HG03558 (cell line): ENCODE data around the gene RAX2.
A peak's percentile ranks its signal among the peaks of the same experiment; 100 is the strongest.
"Not testable (repeated sequence)": the region's sequence is repeated elsewhere in the genome, so short reads cannot be mapped to it uniquely, and the experiment has no call there.

Source experiments
- ATAC-seq: cut with Tn5 transposase; IDR thresholded peaks from one replicate; pipeline ENCODE4 v1.9.1; 2021; ENCODE audit warnings: moderate number of reproducible peaks; ENCODE audit not compliant: unreplicated experiment; ENCODE audit errors: extremely low read depth

RAX2 gene

GRCh38 chr19:3762501-3763459 is 9.2 kb downstream of the RAX2 start, which contains the start of gene MRPL54:
Gene MRPL54 (plus strand): TSS chr19:3762682. CDS start chr19:3762701, 19 bp downstream.
- ATAC-seq = peak; percentile 34

- ATAC-seq = no peak
Observed at GRCh38 chr19:3762130-3762473, 9.9 kb downstream of the RAX2 start.

- peak; percentile 31 for ATAC-seq
Observed at GRCh38 chr19:3761382-3762129, 10.5 kb downstream of the RAX2 start, which contains the start of gene APBA3. Gene APBA3 (minus strand): TSS chr19:3761692. CDS start chr19:3760264, 1,428 bp downstream.

- no peak for ATAC-seq
Observed at GRCh38 chr19:3760871-3761361, 11.1 kb downstream of the RAX2 start.

- ATAC-seq = no peak
Observed at GRCh38 chr19:3759482-3760254, 12.4 kb downstream of the RAX2 start.

GRCh38 chr19:3758297-3758696 is 13.7 kb downstream of the RAX2 start:
- ATAC-seq = not testable (repeated sequence)

- not testable (repeated sequence) for ATAC-seq
Observed at GRCh38 chr19:3757705-3758104, 14.3 kb downstream of the RAX2 start.

- no peak for ATAC-seq
Observed at GRCh38 chr19:3753631-3754410, 18.2 kb downstream of the RAX2 start.

GRCh38 chr19:3752492-3752891 is 19.5 kb downstream of the RAX2 start:
- no peak for ATAC-seq

GRCh38 chr19:3751236-3751635 is 20.8 kb downstream of the RAX2 start:
- no peak for ATAC-seq

- ATAC-seq = no peak
Observed at GRCh38 chr19:3750211-3750610, 21.8 kb downstream of the RAX2 start.

- ATAC-seq = no peak
Observed at GRCh38 chr19:3748965-3749364, 23.1 kb downstream of the RAX2 start.

GRCh38 chr19:3746371-3747056 is 25.5 kb downstream of the RAX2 start:
- ATAC-seq = no peak

- ATAC-seq = no peak
Observed at GRCh38 chr19:3745363-3746045, 26.5 kb downstream of the RAX2 start.

- no peak for ATAC-seq
Observed at GRCh38 chr19:3743486-3743885, 28.5 kb downstream of the RAX2 start.

- ATAC-seq = no peak
Observed at GRCh38 chr19:3740431-3740830, 31.6 kb downstream of the RAX2 start.

GRCh38 chr19:3738477-3739220 is 33.4 kb downstream of the RAX2 start:
- ATAC-seq = no peak
